H9 (cell line): Measurements from ENCODE around the gene SELENOK. TPM values are rescaled to one million over a fixed set of nuclear protein-coding genes. Genes with fewer than 3 reads are reported as not detected.

Source experiments
- DNase-seq: peaks from one replicate; pipeline ENCODE4 v3.0.0-alpha.2; 2017
- H2AFZ ChIP-seq: one replicate; pipeline ENCODE4 v1.6.1; 2013; ENCODE audit warnings: mild to moderate bottlenecking, low read length, control low read depth, moderate library complexity
- H2AK5ac ChIP-seq: 2 replicates; pipeline ENCODE4 v1.6.1; 2013; ENCODE audit warnings: low read length, control low read depth, mixed read lengths; ENCODE audit not compliant: insufficient read length
- H2BK120ac ChIP-seq: one replicate; pipeline ENCODE4 v1.6.1; 2013; ENCODE audit warnings: low read depth, mild to moderate bottlenecking, low read length, control low read depth, inconsistent platforms; ENCODE audit not compliant: poor library complexity, severe bottlenecking
- H2BK12ac ChIP-seq: 2 replicates; pipeline ENCODE4 v1.6.1; 2013; ENCODE audit warnings: low read length, control low read depth, mixed read lengths, low read depth; ENCODE audit not compliant: insufficient read length
- H2BK15ac ChIP-seq: 2 replicates; pipeline ENCODE4 v1.6.1; 2013; ENCODE audit warnings: low read depth, low read length, control low read depth
- H2BK20ac ChIP-seq: one replicate; pipeline ENCODE4 v1.6.1; 2013; ENCODE audit warnings: low read depth, mild to moderate bottlenecking, low read length, control low read depth, inconsistent platforms; ENCODE audit not compliant: poor library complexity, severe bottlenecking
- H2BK5ac ChIP-seq: 2 replicates; pipeline ENCODE4 v1.6.1; 2013; ENCODE audit warnings: low read length, control low read depth, mixed read lengths; ENCODE audit not compliant: insufficient read length
- H3K14ac ChIP-seq: 2 replicates; pipeline ENCODE4 v1.6.1; 2013; ENCODE audit warnings: low read length, control low read depth; ENCODE audit not compliant: insufficient read depth
- H3K18ac ChIP-seq: 2 replicates; pipeline ENCODE4 v1.6.1; 2013; ENCODE audit warnings: low read depth, mild to moderate bottlenecking, mixed read lengths, low read length, control low read depth; ENCODE audit not compliant: insufficient read length
- H3K23ac ChIP-seq: 2 replicates; pipeline ENCODE4 v1.6.1; 2013; ENCODE audit warnings: low read length, control low read depth, mixed read lengths, low read depth; ENCODE audit not compliant: insufficient read length
- H3K23me2 ChIP-seq: 2 replicates; pipeline ENCODE4 v1.6.1; 2013; ENCODE audit warnings: low read depth, mild to moderate bottlenecking, mixed read lengths, low read length, control low read depth; ENCODE audit not compliant: insufficient read length, poor library complexity, severe bottlenecking
- H3K27ac ChIP-seq: 2 replicates; pipeline ENCODE4 v1.5.1; 2013; ENCODE audit warnings: low read length, control low read depth, mixed read lengths, low read depth; ENCODE audit not compliant: insufficient read length
- H3K27me3 ChIP-seq: 2 replicates; pipeline ENCODE4 v1.6.1; 2013; ENCODE audit warnings: low read length, control low read depth, inconsistent platforms; ENCODE audit not compliant: insufficient read depth
- H3K4ac ChIP-seq: 2 replicates; pipeline ENCODE4 v1.6.1; 2013; ENCODE audit warnings: low read depth, mild to moderate bottlenecking, control low read depth, inconsistent platforms, low read length, moderate library complexity
- H3K4me1 ChIP-seq: 2 replicates; pipeline ENCODE4 v1.6.1; 2013; ENCODE audit warnings: low read length, control low read depth, inconsistent platforms; ENCODE audit not compliant: insufficient read depth
- H3K4me2 ChIP-seq: 2 replicates; pipeline ENCODE4 v1.6.1; 2013; ENCODE audit warnings: low read length, control low read depth, mixed read lengths; ENCODE audit not compliant: insufficient read length, insufficient read depth
- H3K56ac ChIP-seq: 2 replicates; pipeline ENCODE4 v1.6.1; 2013; ENCODE audit warnings: low read depth, mild to moderate bottlenecking, mixed read lengths, low read length, control low read depth; ENCODE audit not compliant: insufficient read length
- H3K79me1 ChIP-seq: 2 replicates; pipeline ENCODE4 v1.6.1; 2013; ENCODE audit warnings: low read depth, mild to moderate bottlenecking, moderate library complexity, low read length, control low read depth, inconsistent platforms; ENCODE audit not compliant: insufficient read depth, poor library complexity, severe bottlenecking
- H3K79me2 ChIP-seq: 2 replicates; pipeline ENCODE4 v1.6.1; 2013; ENCODE audit warnings: low read length, control low read depth, inconsistent platforms; ENCODE audit not compliant: insufficient read depth
- H3K9ac ChIP-seq: 2 replicates; pipeline ENCODE4 v1.6.1; 2013; ENCODE audit warnings: low read length, control low read depth, mixed read lengths; ENCODE audit not compliant: insufficient read length; ENCODE audit errors: extremely low read depth
- H3K9me3 ChIP-seq: one replicate; pipeline ENCODE4 v1.6.1; 2013; ENCODE audit warnings: low read depth, low read length, inconsistent platforms; ENCODE audit not compliant: control insufficient read depth
- H3T11ph ChIP-seq: one replicate; pipeline ENCODE4 v1.6.1; 2013; ENCODE audit warnings: mild to moderate bottlenecking, low read length, control low read depth, inconsistent platforms
- H4K20me1 ChIP-seq: one replicate; pipeline ENCODE4 v1.6.1; 2013; ENCODE audit not compliant: control insufficient read depth, insufficient read length, insufficient read depth
- H4K5ac ChIP-seq: 2 replicates; pipeline ENCODE4 v1.6.1; 2013; ENCODE audit warnings: low read depth, mild to moderate bottlenecking, mixed read lengths, low read length, control low read depth; ENCODE audit not compliant: insufficient read length
- H4K8ac ChIP-seq: replicated peaks from 2 replicates; pipeline ENCODE4 v1.6.1; 2013; ENCODE audit warnings: low read length, control low read depth, mixed read lengths, low read depth; ENCODE audit not compliant: insufficient read length
- H4K91ac ChIP-seq: 2 replicates; pipeline ENCODE4 v1.6.1; 2013; ENCODE audit warnings: low read depth, mild to moderate bottlenecking, moderate library complexity, mixed read lengths, low read length, control low read depth; ENCODE audit not compliant: insufficient read length
- H3K27ac Mint-ChIP-seq, 3 experiments: 2 replicates in 2 of 3; 3 replicates in 1 of 3; pipeline ENCODE4 v1.8.0; 2020 to 2021; ENCODE audit warnings: mixed read lengths in 3 of 3, mild to moderate bottlenecking in 1 of 3, moderate library complexity in 1 of 3
- H3K27me3 Mint-ChIP-seq: 2 replicates; pipeline ENCODE4 v1.8.0; 2021; ENCODE audit warnings: low read depth, mild to moderate bottlenecking, moderate library complexity, mixed read lengths
- H3K36me3 Mint-ChIP-seq, 3 experiments: 2 replicates in 2 of 3; 3 replicates in 1 of 3; pipeline ENCODE4 v1.8.0; 2020 to 2021; ENCODE audit warnings: low read depth in 3 of 3, mixed read lengths in 3 of 3; ENCODE audit not compliant: insufficient read depth in 1 of 3
- H3K4me1 Mint-ChIP-seq, 2 experiments: 2 replicates each; pipeline ENCODE4 v1.8.0; 2020; ENCODE audit warnings: mixed read lengths in 2 of 2
- H3K4me3 Mint-ChIP-seq, 2 experiments: 2 replicates in 1 of 2; 3 replicates in 1 of 2; pipeline ENCODE4 v1.8.0; 2020 to 2021; ENCODE audit warnings: mild to moderate bottlenecking in 2 of 2, mixed read lengths in 2 of 2, moderate library complexity in 1 of 2
- H3K9me3 Mint-ChIP-seq, 2 experiments: 2 replicates in 1 of 2; 3 replicates in 1 of 2; pipeline ENCODE4 v1.8.0; 2020; ENCODE audit warnings: mild to moderate bottlenecking in 2 of 2, mixed read lengths in 2 of 2, moderate library complexity in 1 of 2
- WGBS: extraction: QIAGEN DNeasy Blood & Tissue Kit; methylation state at CpG from one replicate; pipeline ENCODE4 v1.1.7; 2013; ENCODE audit warnings: missing lambda C conversion rate, low lambda C conversion rate, mixed read lengths; ENCODE audit not compliant: insufficient read length; ENCODE audit errors: extremely low coverage; 5-methylcytosine and 5-hydroxymethylcytosine counted together
- total RNA-seq: library from RNA; stranded (reverse); gene quantifications from 2 replicates; pipeline ENCODE4 v1.2.1, GENCODE V29; 2021
- TF ChIP-seq, protein P1 (sequence below): fragments of 200-600 bp; sonication (generic); conservative IDR thresholded peaks from 3 replicates; pipeline ENCODE4 v1.8.0; 2021; ENCODE audit warnings: antibody characterized with exemption, mild to moderate bottlenecking

The SELENOK gene
- total RNA-seq, 1 experiment from 2014 or later = 34.6 TPM

DNA sequence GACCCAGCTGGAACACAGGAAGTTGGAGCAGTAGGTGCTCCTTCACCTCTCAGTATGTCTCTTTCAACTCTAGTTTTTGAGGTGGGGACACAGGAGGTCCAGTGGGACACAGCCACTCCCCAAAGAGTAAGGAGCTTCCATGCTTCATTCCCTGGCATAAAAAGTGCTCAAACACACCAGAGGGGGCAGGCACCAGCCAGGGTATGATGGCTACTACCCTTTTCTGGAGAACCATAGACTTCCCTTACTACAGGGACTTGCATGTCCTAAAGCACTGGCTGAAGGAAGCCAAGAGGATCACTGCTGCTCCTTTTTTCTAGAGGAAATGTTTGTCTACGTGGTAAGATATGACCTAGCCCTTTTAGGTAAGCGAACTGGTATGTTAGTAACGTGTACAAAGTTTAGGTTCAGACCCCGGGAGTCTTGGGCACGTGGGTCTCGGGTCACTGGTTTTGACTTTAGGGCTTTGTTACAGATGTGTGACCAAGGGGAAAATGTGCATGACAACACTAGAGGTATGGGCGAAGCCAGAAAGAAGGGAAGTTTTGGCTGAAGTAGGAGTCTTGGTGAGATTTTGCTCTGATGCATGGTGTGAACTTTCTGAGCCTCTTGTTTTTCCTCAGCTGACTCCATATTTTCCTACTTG, 33.4 kb downstream of the SELENOK start:
- no peak overlapping the region for H3K4me3 Mint-ChIP-seq
- H3K27me3 ChIP-seq = no peaks in the 10 kb centered on the region; the same call in 1 of the 2 replicates

More for the DNA sequence above, 33.4 kb downstream of the SELENOK start:
- WGBS = no CpG with 5 or more reads among the region's 7 CpGs
- Histone ChIP-seq H3K79me2 (no peaks in the 10 kb centered on the region), H4K91ac (no peak overlapping the region), H3K9ac (no peak overlapping the region), H2BK5ac (no peak overlapping the region), H3K4me1 (no peaks in the 10 kb centered on the region), H3K23ac (no peak overlapping the region), H3K23me2 (no peaks in the 10 kb centered on the region), H4K8ac (no peak overlapping the region), H3T11ph (no peak overlapping the region), H2BK120ac (no peak overlapping the region), H3K18ac (no peak overlapping the region), H3K27ac (no peak overlapping the region), H3K4ac (no peak overlapping the region), H4K20me1 (no peaks in the 10 kb centered on the region), H2BK20ac (no peak overlapping the region), H2AK5ac (no peak overlapping the region), H3K4me2 (no peak overlapping the region), H3K56ac (no peak overlapping the region), H2AFZ (no peak overlapping the region), H2BK12ac (no peak overlapping the region), H3K79me1 (no peaks in the 10 kb centered on the region), H3K9me3 (no peaks in the 10 kb centered on the region), H2BK15ac (no peak overlapping the region), H4K5ac (no peak overlapping the region), H3K14ac (no peak overlapping the region)
- DNase-seq = no peak
- H3K36me3 Mint-ChIP-seq = peaks cover 4 to 45% (median 30%) of the 10 kb centered on the region in 3 experiments; a peak in 6 of 7 replicates
- TF ChIP-seq, protein P1, sequence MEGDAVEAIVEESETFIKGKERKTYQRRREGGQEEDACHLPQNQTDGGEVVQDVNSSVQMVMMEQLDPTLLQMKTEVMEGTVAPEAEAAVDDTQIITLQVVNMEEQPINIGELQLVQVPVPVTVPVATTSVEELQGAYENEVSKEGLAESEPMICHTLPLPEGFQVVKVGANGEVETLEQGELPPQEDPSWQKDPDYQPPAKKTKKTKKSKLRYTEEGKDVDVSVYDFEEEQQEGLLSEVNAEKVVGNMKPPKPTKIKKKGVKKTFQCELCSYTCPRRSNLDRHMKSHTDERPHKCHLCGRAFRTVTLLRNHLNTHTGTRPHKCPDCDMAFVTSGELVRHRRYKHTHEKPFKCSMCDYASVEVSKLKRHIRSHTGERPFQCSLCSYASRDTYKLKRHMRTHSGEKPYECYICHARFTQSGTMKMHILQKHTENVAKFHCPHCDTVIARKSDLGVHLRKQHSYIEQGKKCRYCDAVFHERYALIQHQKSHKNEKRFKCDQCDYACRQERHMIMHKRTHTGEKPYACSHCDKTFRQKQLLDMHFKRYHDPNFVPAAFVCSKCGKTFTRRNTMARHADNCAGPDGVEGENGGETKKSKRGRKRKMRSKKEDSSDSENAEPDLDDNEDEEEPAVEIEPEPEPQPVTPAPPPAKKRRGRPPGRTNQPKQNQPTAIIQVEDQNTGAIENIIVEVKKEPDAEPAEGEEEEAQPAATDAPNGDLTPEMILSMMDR = peak; percentile 36; the same call in 2 of the 3 replicates
- H3K9me3 Mint-ChIP-seq = no peaks in the 10 kb centered on the region
- no peaks in the 10 kb centered on the region for H3K27me3 Mint-ChIP-seq
- H3K4me1 Mint-ChIP-seq = no peaks in the 10 kb centered on the region
- peak overlapping the region in 2 of 3 experiments; percentile 45 to 78; a peak in 2 of 7 replicates for H3K27ac Mint-ChIP-seq
